Hepatocyte (in vitro differentiated cells): ENCODE measurements around the gene ULBP2. TPM values are rescaled to one million over a fixed set of nuclear protein-coding genes. Genes with fewer than 3 reads are reported as not detected.

Experiments
- DNase-seq: peaks from one replicate; pipeline ENCODE4 v3.0.0-alpha.2; 2016; ENCODE audit warnings: low spot score
- H2AFZ ChIP-seq: fragments of 200-600 bp; sonication (generic); 2 replicates; pipeline ENCODE4 v1.6.0; 2016; ENCODE audit warnings: antibody characterized with exemption, mild to moderate bottlenecking
- H3K27ac ChIP-seq: fragments of 200-600 bp; sonication (generic); 2 replicates; pipeline ENCODE4 v1.5.1; 2016; ENCODE audit warnings: mild to moderate bottlenecking
- H3K27me3 ChIP-seq: fragments of 200-600 bp; sonication (generic); 2 replicates; pipeline ENCODE4 v1.6.1; 2016
- H3K36me3 ChIP-seq: fragments of 200-600 bp; sonication (generic); replicated peaks from 2 replicates; pipeline ENCODE4 v1.5.1; 2016; ENCODE audit warnings: low read depth; ENCODE audit not compliant: insufficient read depth
- H3K4me1 ChIP-seq: fragments of 200-600 bp; sonication (generic); 2 replicates; pipeline ENCODE4 v1.5.1; 2016; ENCODE audit warnings: mild to moderate bottlenecking, moderate library complexity; ENCODE audit not compliant: insufficient read depth
- H3K4me2 ChIP-seq: fragments of 200-600 bp; sonication (generic); 2 replicates; pipeline ENCODE4 v1.6.0; 2016
- H3K4me3 ChIP-seq: fragments of 200-600 bp; sonication (generic); 2 replicates; pipeline ENCODE4 v1.5.1; 2016; ENCODE audit warnings: mild to moderate bottlenecking
- H3K79me2 ChIP-seq: fragments of 200-600 bp; sonication (generic); 2 replicates; pipeline ENCODE4 v1.6.0; 2017; ENCODE audit warnings: mild to moderate bottlenecking
- H3K9me2 ChIP-seq: fragments of 200-600 bp; sonication (generic); replicated peaks from 2 replicates; pipeline ENCODE4 v1.6.0; 2017; ENCODE audit warnings: mild to moderate bottlenecking; ENCODE audit not compliant: insufficient read depth
- H3K9me3 ChIP-seq: fragments of 200-600 bp; sonication (generic); 2 replicates; pipeline ENCODE4 v1.5.1; 2016; ENCODE audit warnings: low read depth, mild to moderate bottlenecking
- H4K20me1 ChIP-seq: fragments of 200-600 bp; sonication (generic); 2 replicates; pipeline ENCODE4 v1.6.0; 2016; ENCODE audit warnings: mild to moderate bottlenecking; ENCODE audit not compliant: insufficient read depth, poor library complexity, severe bottlenecking
- CTCF ChIP-seq: fragments of 200-600 bp; sonication (generic); IDR thresholded peaks from 2 replicates; pipeline ENCODE4 v1.5.1; 2016; ENCODE audit warnings: antibody characterized with exemption, mild to moderate bottlenecking; ENCODE audit not compliant: poor library complexity
- EZH2 ChIP-seq: fragments of 200-600 bp; sonication (generic); IDR thresholded peaks from 2 replicates; pipeline ENCODE4 v1.6.1; 2016; ENCODE audit warnings: antibody characterized with exemption, mild to moderate bottlenecking, borderline replicate concordance
- EZH2phosphoT487 ChIP-seq: fragments of 200-600 bp; sonication (generic); IDR thresholded peaks from one replicate; pipeline ENCODE4 v1.6.1; 2018; ENCODE audit warnings: antibody characterized with exemption, mild to moderate bottlenecking, low read depth, moderate library complexity; ENCODE audit not compliant: unreplicated experiment, severe bottlenecking
- WGBS: methylation state at CpG from one replicate; pipeline ENCODE4 v1.1.6; 2016; ENCODE audit warnings: low lambda C conversion rate; ENCODE audit errors: missing lambda C conversion rate; 5-methylcytosine and 5-hydroxymethylcytosine counted together
- polyA plus RNA-seq: library from polyadenylated mRNA; unstranded; fragments of >200 nt; fragmentation: Nextera tagmentation; extraction: Ambion mirVana; gene quantifications from 2 replicates; pipeline ENCODE4 v1.2.1, GENCODE V29; 2016
- total RNA-seq: library from RNA; depleted of rRNA; stranded (reverse); fragments of >200 nt; gene quantifications from 2 replicates; pipeline ENCODE4 v1.2.3, GENCODE V29; 2014

The ULBP2 gene
- total and polyA plus RNA-seq, 2 experiments from 2014 or later: 0.10 to 0.15 TPM

GRCh38 chr6:149900620-149901443 is 41.0 kb upstream of the ULBP2 start:
- WGBS: 91% methylated on average over 11 of the region's 11 CpGs

DNA sequence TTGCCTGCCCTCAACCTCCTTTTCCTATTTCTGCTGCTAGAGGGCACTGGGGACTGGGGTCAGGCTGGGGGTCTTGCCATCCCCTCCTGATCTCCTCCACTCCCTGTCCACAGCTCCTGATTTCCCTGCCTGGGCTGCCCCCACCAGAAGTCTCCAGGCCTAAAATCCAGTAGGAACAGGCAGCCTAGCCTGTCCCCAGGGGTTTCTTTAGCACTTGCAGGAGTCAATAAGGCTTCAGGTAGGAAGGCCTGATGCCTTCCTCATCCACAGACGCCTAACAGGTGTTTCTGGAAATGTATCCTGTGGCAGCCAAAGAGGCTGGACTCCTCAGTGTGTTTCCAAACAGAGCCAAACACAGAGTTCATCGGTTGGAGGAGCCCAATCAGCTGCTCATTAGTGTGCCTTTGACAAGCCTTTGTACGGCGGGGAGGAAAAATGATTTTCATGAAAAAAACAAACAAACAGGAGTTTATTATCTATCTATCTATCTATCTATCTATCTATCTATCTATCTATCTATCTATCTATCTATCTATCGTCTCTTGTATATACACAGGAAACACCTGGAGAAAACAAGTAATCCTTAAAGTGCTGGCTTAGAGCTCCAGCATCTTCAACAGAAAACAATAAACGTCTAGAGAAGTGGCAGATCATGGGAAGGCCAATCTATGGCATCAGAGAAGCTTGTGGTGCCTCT is 40.2 kb upstream of the ULBP2 start:
- TF ChIP-seq CTCF (no peak), EZH2 (no peak), EZH2phosphoT487 (no peak)
- H4K20me1 ChIP-seq: no peaks in the 10 kb centered on the region
- H3K4me2 ChIP-seq: no peak overlapping the region
- H3K36me3 ChIP-seq: no peaks in the 10 kb centered on the region
- no peaks in the 10 kb centered on the region for H3K27me3 ChIP-seq
- H3K9me3 ChIP-seq: no peaks in the 10 kb centered on the region
- no peaks in the 10 kb centered on the region for H3K79me2 ChIP-seq
- H3K9me2 ChIP-seq: no peaks in the 10 kb centered on the region
- H3K27ac ChIP-seq: no peak overlapping the region
- no peak for DNase-seq
- no peak overlapping the region for H2AFZ ChIP-seq
- H3K4me3 ChIP-seq: no peak overlapping the region
- 82% methylated on average over 6 of the region's 6 CpGs for WGBS
- H3K4me1 ChIP-seq: no peaks in the 10 kb centered on the region

More at GRCh38 chr6:149900620-149901443, 41.0 kb upstream of the ULBP2 start:
- Histone ChIP-seq H3K4me1 (peaks cover 1% of the 10 kb centered on the region), H3K4me3 (no peak overlapping the region), H3K79me2 (no peaks in the 10 kb centered on the region), H4K20me1 (no peaks in the 10 kb centered on the region), H3K27ac (no peak overlapping the region), H3K36me3 (no peaks in the 10 kb centered on the region), H3K27me3 (no peaks in the 10 kb centered on the region), H3K4me2 (no peak overlapping the region), H3K9me3 (no peaks in the 10 kb centered on the region), H3K9me2 (no peaks in the 10 kb centered on the region), H2AFZ (no peak overlapping the region)
- TF ChIP-seq CTCF: no peak
- TF ChIP-seq EZH2phosphoT487: no peak
- no peak for TF ChIP-seq EZH2
- no peak for DNase-seq

- H3K79me2 ChIP-seq: no peaks in the 10 kb centered on the region
- WGBS: 67% methylated on average over 5 of the region's 5 CpGs
Measured at GRCh38 chr6:149903938-149904611, 37.7 kb upstream of the ULBP2 start.

More at GRCh38 chr6:149903938-149904611, 37.7 kb upstream of the ULBP2 start:
- H3K9me3 ChIP-seq: no peaks in the 10 kb centered on the region
- H3K4me1 ChIP-seq: no peaks in the 10 kb centered on the region
- no peak for DNase-seq
- no peaks in the 10 kb centered on the region for H4K20me1 ChIP-seq
- no peak overlapping the region for H2AFZ ChIP-seq
- no peaks in the 10 kb centered on the region for H3K36me3 ChIP-seq
- no peak for TF ChIP-seq EZH2
- no peak for TF ChIP-seq EZH2phosphoT487
- TF ChIP-seq CTCF: no peak
- no peak overlapping the region for H3K4me2 ChIP-seq
- no peak overlapping the region for H3K27ac ChIP-seq
- no peaks in the 10 kb centered on the region for H3K9me2 ChIP-seq
- H3K27me3 ChIP-seq: no peaks in the 10 kb centered on the region
- no peak overlapping the region for H3K4me3 ChIP-seq
